ENCODE results near the gene MYRIP.

GRCh38 chr3:40186508-40186907, 377.1 kb downstream of the MYRIP start:
- TF ChIP-seq, protein P1, sequence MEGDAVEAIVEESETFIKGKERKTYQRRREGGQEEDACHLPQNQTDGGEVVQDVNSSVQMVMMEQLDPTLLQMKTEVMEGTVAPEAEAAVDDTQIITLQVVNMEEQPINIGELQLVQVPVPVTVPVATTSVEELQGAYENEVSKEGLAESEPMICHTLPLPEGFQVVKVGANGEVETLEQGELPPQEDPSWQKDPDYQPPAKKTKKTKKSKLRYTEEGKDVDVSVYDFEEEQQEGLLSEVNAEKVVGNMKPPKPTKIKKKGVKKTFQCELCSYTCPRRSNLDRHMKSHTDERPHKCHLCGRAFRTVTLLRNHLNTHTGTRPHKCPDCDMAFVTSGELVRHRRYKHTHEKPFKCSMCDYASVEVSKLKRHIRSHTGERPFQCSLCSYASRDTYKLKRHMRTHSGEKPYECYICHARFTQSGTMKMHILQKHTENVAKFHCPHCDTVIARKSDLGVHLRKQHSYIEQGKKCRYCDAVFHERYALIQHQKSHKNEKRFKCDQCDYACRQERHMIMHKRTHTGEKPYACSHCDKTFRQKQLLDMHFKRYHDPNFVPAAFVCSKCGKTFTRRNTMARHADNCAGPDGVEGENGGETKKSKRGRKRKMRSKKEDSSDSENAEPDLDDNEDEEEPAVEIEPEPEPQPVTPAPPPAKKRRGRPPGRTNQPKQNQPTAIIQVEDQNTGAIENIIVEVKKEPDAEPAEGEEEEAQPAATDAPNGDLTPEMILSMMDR (IDR thresholded peaks at IDR 0.05): no peak
- TF ChIP-seq POLR2AphosphoS5 (IDR thresholded peaks at IDR 0.05) (no peak), POLR2A (IDR thresholded peaks at IDR 0.05) (no peak)
